ENCODE results near the gene KDELR1.
"Not testable (repeated sequence)": the region's sequence is repeated elsewhere in the genome, so short reads cannot be mapped to it uniquely, and the experiment has no call there.

The KDELR1 gene

GRCh38 chr19:48372904-48373303, 18.4 kb downstream of the KDELR1 start:
- DNase-seq (ENCODE audit: low read depth) = no peak
- TF ChIP-seq, protein P1, sequence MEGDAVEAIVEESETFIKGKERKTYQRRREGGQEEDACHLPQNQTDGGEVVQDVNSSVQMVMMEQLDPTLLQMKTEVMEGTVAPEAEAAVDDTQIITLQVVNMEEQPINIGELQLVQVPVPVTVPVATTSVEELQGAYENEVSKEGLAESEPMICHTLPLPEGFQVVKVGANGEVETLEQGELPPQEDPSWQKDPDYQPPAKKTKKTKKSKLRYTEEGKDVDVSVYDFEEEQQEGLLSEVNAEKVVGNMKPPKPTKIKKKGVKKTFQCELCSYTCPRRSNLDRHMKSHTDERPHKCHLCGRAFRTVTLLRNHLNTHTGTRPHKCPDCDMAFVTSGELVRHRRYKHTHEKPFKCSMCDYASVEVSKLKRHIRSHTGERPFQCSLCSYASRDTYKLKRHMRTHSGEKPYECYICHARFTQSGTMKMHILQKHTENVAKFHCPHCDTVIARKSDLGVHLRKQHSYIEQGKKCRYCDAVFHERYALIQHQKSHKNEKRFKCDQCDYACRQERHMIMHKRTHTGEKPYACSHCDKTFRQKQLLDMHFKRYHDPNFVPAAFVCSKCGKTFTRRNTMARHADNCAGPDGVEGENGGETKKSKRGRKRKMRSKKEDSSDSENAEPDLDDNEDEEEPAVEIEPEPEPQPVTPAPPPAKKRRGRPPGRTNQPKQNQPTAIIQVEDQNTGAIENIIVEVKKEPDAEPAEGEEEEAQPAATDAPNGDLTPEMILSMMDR (IDR thresholded peaks at IDR 0.05; ENCODE audit: control insufficient read depth, extremely low read depth, insufficient read depth) = no peak
- H3K4me3 ChIP-seq (ENCODE audit: low read depth, low read length) = no peak overlapping the region

GRCh38 chr19:48371771-48372170, 19.6 kb downstream of the KDELR1 start:
- not testable (repeated sequence) for H3K4me3 ChIP-seq (ENCODE audit: low read depth, low read length); DNase-seq (ENCODE audit: low read depth)

DNA sequence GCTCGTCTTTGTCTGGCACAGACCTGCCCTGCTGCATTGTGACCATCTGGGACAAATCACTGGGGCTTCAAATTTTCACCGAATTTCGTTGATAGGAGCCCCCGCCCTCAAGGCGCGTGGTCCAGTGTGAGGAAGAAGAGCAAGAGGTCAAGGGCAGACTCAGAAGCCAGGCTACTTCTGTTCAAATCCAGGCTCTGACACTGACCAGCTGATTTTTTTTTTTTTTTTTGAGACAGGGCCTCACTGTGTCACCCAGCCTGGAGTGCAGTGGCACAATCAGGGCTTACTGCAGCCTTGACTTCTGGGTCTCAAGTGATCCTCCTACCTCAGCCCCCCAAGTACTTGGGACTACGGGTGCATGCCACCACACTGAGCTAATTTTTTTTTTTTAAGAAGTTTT, 20.0 kb downstream of the KDELR1 start:
- TF ChIP-seq, protein P1 (IDR thresholded peaks at IDR 0.05; ENCODE audit: control insufficient read depth, extremely low read depth, insufficient read depth) = no peak
- H3K4me3 ChIP-seq (ENCODE audit: low read depth, low read length) = no peak overlapping the region
- DNase-seq (ENCODE audit: low read depth) = no peak

GRCh38 chr19:48370955-48371354, 20.4 kb downstream of the KDELR1 start:
- TF ChIP-seq, protein P1 (IDR thresholded peaks at IDR 0.05; ENCODE audit: control insufficient read depth, extremely low read depth, insufficient read depth) = no peak
- DNase-seq (ENCODE audit: low read depth) = no peak
- H3K4me3 ChIP-seq (ENCODE audit: low read depth, low read length) = no peak overlapping the region

DNA sequence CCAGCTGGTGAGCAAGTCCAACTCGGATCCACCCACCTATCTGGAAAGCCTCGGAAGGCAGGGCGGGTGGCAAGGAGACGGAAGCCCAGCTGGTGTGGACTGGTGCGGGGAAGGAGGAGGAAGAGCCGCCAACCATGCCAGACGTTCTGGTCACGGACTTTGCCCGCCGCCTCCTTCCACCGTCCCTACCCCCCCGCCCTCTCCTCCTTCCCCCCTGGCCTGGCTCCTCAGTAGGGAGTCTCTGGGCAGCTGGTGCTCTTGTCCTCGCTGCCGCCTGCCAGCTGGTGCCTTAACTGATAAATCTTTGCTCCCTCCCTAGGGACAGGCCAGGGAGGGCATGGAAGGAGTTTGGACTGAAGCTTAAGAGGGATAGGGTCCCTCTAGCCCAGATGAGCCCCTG, 22.4 kb downstream of the KDELR1 start:
- H3K4me3 ChIP-seq (ENCODE audit: low read depth, low read length) = no peak overlapping the region
- TF ChIP-seq, protein P1 (IDR thresholded peaks at IDR 0.05; ENCODE audit: control insufficient read depth, extremely low read depth, insufficient read depth) = no peak
- no peak for DNase-seq (ENCODE audit: low read depth)

DNA sequence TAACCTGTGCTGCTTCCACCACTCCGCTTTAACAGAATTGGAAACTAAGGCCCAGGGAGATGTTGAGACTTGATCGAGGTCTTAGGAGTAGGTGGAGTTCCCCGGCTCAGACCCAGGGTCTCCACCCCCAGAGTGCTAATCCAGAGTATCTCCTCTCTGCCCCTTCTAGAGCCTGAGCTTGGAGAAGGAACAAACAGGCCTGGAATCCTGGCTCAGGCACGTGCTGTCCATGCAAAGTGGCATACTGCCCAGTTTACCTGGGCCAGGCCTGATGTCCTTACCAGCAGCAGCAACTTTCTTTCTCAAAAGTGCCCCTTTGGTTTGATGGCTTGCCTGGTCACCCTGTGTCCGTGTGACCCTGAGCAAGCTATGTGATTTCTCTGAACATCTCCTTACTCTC, 23.5 kb downstream of the KDELR1 start:
- H3K4me3 ChIP-seq (ENCODE audit: low read depth, low read length) = no peak overlapping the region
- TF ChIP-seq, protein P1 (IDR thresholded peaks at IDR 0.05; ENCODE audit: control insufficient read depth, extremely low read depth, insufficient read depth) = no peak
- DNase-seq (ENCODE audit: low read depth) = no peak

GRCh38 chr19:48365602-48366001, 25.7 kb downstream of the KDELR1 start:
- DNase-seq (ENCODE audit: low read depth) = no peak
- TF ChIP-seq, protein P1 (IDR thresholded peaks at IDR 0.05; ENCODE audit: control insufficient read depth, extremely low read depth, insufficient read depth) = no peak

More at GRCh38 chr19:48365602-48366001, 25.7 kb downstream of the KDELR1 start:
- H3K4me3 ChIP-seq (ENCODE audit: low read depth, low read length) = no peak overlapping the region
